ENCODE measurements around the gene GAK.

- TF ChIP-seq, protein P1, sequence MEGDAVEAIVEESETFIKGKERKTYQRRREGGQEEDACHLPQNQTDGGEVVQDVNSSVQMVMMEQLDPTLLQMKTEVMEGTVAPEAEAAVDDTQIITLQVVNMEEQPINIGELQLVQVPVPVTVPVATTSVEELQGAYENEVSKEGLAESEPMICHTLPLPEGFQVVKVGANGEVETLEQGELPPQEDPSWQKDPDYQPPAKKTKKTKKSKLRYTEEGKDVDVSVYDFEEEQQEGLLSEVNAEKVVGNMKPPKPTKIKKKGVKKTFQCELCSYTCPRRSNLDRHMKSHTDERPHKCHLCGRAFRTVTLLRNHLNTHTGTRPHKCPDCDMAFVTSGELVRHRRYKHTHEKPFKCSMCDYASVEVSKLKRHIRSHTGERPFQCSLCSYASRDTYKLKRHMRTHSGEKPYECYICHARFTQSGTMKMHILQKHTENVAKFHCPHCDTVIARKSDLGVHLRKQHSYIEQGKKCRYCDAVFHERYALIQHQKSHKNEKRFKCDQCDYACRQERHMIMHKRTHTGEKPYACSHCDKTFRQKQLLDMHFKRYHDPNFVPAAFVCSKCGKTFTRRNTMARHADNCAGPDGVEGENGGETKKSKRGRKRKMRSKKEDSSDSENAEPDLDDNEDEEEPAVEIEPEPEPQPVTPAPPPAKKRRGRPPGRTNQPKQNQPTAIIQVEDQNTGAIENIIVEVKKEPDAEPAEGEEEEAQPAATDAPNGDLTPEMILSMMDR (IDR thresholded peaks at IDR 0.05; ENCODE audit: low read depth, low read length, missing input control): no peak
- TF ChIP-seq RXRA (IDR thresholded peaks at IDR 0.05) (no peak), RAD21 (IDR thresholded peaks at IDR 0.05) (no peak), EGR1 (IDR thresholded peaks at IDR 0.05; ENCODE audit: low read depth in 2 of 2) (no peak)
Observed at GRCh38 chr4:851701-852430, 80.2 kb downstream of the GAK start.
